ENCODE measurements around the gene AXIN1. TPM values are rescaled to one million over a fixed set of nuclear protein-coding genes. Genes with fewer than 3 reads are reported as not detected.

Gene AXIN1
- total and polyA plus RNA-seq, 9 of the 15 experiments (the other 6 are each of a cell fraction or from before 2014, with no cell fraction given) = 0.42 to 58.0 (median 25.9) TPM

DNA sequence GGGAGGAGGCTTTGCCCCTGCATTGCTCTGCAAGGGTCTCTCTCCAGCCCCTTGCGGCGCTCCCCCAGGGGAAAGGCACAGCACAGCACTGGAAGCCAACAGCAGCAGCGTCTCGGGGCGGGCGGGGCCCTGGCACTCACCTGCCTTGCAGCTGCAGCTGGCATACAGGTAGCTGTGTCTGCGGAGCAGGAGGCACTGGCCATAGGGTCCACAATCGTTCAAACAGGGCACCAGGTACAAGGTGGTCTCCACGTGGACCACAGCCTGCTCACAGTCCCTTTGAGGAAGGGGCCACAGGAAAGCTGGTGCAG, 22.0 kb upstream of the AXIN1 start:
- no peak overlapping the region for H2AFZ ChIP-seq (ENCODE audit: low read depth, low read length)
- H3K27ac ChIP-seq (ENCODE audit: extremely low read depth, low read depth, low read length) = no peak overlapping the region
- no peak overlapping the region for H3K4me3 ChIP-seq
- peaks cover 5% of the 10 kb centered on the region for H3K9me1 ChIP-seq (ENCODE audit: control insufficient read depth, insufficient read depth, low read length)
- peaks cover 9 to 57% of the 10 kb centered on the region in 2 experiments for H3K4me1 ChIP-seq (replicated peaks in 1 of 2; ENCODE audit: control insufficient read depth in 2 of 2, insufficient read depth in 2 of 2, low read length in 2 of 2)
- DNase-seq (ENCODE audit: extremely low read depth in 1 of 4, low spot score in 3 of 4) (no peak), ATAC-seq (no peak), FAIRE-seq (no peak)
- ChIA-PET CTCF (ENCODE audit: low intra/inter-chr PET ratio) (no interaction called here), POLR2A (interaction anchor here (0.9 to 1.2 kb wide), 3 partner anchors 11 to 105 kb away, joined by 3 to 4 read pairs (median 4); no protein-coding TSS in a partner anchor)
- H3K27me3 ChIP-seq (ENCODE audit: control insufficient read depth in 2 of 2, insufficient read depth in 2 of 2, low read length in 2 of 2) = no peaks in the 10 kb centered on the region
- intact Hi-C loops (cut with micrococcal nuclease) (no loop called here), in situ Hi-C loops (cut with MboI) (no loop called here)
- H4K20me1 ChIP-seq (replicated peaks; ENCODE audit: control insufficient read depth, insufficient read depth, low read length) = no peaks in the 10 kb centered on the region
- 89% methylated on average over 9 of the region's 9 CpGs for WGBS (ENCODE audit: insufficient coverage, low coverage, missing lambda C conversion rate)
- H3K9ac ChIP-seq (ENCODE audit: insufficient read depth in 1 of 2, low read depth in 2 of 2, low read length in 2 of 2) = no peak overlapping the region
- TF ChIP-seq LCOR (CRISPR knock-in tag; IDR thresholded peaks at IDR 0.05) = no peak
- peak; percentile 16; the same call in 1 of the 2 replicates for TF ChIP-seq POLR2G (IDR thresholded peaks at IDR 0.05; ENCODE audit: low read depth, low read length)
- TF ChIP-seq RBFOX2 (IDR thresholded peaks at IDR 0.05; ENCODE audit: low read depth, low read length) = peak; percentile 17; the same call in 1 of the 2 replicates
- H3K36me3 ChIP-seq (ENCODE audit: control insufficient read depth, insufficient read depth, low read length) = peaks cover 62% of the 10 kb centered on the region; the same call in 1 of the 3 replicates
- H3K4me2 ChIP-seq (ENCODE audit: insufficient read depth, low read length) = no peak overlapping the region
- BruUV-seq (replicated peaks) = no TSS peak
- no peaks in the 10 kb centered on the region for H3K9me3 ChIP-seq (replicated peaks; ENCODE audit: control insufficient read depth, insufficient read depth, low read depth, low read length)
- peaks cover 15% of the 10 kb centered on the region for H3K79me2 ChIP-seq (ENCODE audit: control insufficient read depth, insufficient read depth, low read length)

DNA sequence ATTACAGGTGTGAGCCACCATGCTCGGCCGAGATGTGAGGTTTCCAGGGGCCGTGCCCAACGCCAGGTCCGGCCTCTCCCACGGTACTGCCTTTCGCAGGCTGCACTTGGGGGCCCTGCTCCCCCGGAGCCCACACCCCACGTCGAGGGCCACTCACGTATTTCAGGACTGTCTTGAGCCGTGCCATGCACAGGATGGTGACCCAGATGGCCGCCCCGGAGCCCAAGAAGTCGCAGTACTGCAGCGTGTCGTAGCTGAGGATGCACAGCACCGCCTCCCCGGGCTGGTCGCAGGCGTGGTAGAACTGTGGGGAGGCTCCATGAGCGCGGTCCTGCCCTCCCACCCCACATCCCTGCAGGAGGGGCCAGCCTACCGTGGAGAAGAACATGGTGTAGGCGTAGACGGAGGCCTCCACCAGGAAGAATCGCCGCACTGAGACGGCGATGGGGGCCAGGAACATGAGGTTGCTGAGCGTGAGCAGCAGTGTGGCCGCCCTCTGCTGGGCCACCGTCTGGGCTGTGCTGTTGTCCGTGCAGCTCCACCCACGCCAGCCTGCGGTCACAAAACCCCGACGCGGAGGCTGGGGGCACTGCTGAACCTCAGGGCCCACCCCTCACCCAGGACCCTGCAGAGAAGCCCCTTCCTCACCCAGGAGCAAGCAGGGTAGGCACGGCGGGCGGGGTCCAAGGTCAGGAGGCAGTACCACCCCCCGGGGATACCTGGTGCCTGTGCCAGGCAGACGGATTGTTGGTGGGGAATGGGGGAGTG, 21.5 kb upstream of the AXIN1 start:
- 0 out of 4 replicates have a peak overlapping the region, but pooled peaks of 1 of the 2 experiments have one; percentile 9 for H3K9ac ChIP-seq (ENCODE audit: insufficient read depth in 1 of 2, low read depth in 2 of 2, low read length in 2 of 2)
- no peak for DNase-seq (ENCODE audit: extremely low read depth in 1 of 4, low spot score in 3 of 4)
- ChIA-PET CTCF (ENCODE audit: low intra/inter-chr PET ratio) (no interaction called here), POLR2A (interaction anchor here (0.9 to 1.2 kb wide), 2 partner anchors 11 to 106 kb away, joined by 3 to 4 read pairs; no protein-coding TSS in a partner anchor)
- no peak overlapping the region for H3K27ac ChIP-seq (ENCODE audit: extremely low read depth, low read depth, low read length)
- peaks cover 67% of the 10 kb centered on the region; the same call in 2 of the 3 replicates for H3K36me3 ChIP-seq (ENCODE audit: control insufficient read depth, insufficient read depth, low read length)
- peaks cover 5% of the 10 kb centered on the region for H3K9me1 ChIP-seq (ENCODE audit: control insufficient read depth, insufficient read depth, low read length)
- H4K20me1 ChIP-seq (replicated peaks; ENCODE audit: control insufficient read depth, insufficient read depth, low read length) = no peaks in the 10 kb centered on the region
- no peak overlapping the region for H3K4me2 ChIP-seq (ENCODE audit: insufficient read depth, low read length)
- no peak for FAIRE-seq
- no peak overlapping the region for H2AFZ ChIP-seq (ENCODE audit: low read depth, low read length)
- ATAC-seq = no peak
- intact Hi-C loops (cut with micrococcal nuclease) (no loop called here), in situ Hi-C loops (cut with MboI) (no loop called here)
- H3K9me3 ChIP-seq (replicated peaks; ENCODE audit: control insufficient read depth, insufficient read depth, low read depth, low read length) = no peaks in the 10 kb centered on the region
- no TSS peak for BruUV-seq (replicated peaks)
- H3K4me1 ChIP-seq (replicated peaks in 1 of 2; ENCODE audit: control insufficient read depth in 2 of 2, insufficient read depth in 2 of 2, low read length in 2 of 2) = peaks cover 9 to 57% of the 10 kb centered on the region in 2 experiments
- no peaks in the 10 kb centered on the region for H3K27me3 ChIP-seq (ENCODE audit: control insufficient read depth in 2 of 2, insufficient read depth in 2 of 2, low read length in 2 of 2)
- 91% methylated on average over 25 of the region's 44 CpGs for WGBS (ENCODE audit: insufficient coverage, low coverage, missing lambda C conversion rate)
- H3K79me2 ChIP-seq (ENCODE audit: control insufficient read depth, insufficient read depth, low read length) = peaks cover 16% of the 10 kb centered on the region
- TF ChIP-seq ATF7 (IDR thresholded peaks at IDR 0.05) = no peak
- peak; percentile 61 for TF ChIP-seq POLR2G (IDR thresholded peaks at IDR 0.05; ENCODE audit: low read depth, low read length)
- TF ChIP-seq RBFOX2 (IDR thresholded peaks at IDR 0.05; ENCODE audit: low read depth, low read length) = peak; percentile 43
- no peak overlapping the region for H3K4me3 ChIP-seq

All from K562 (cell line).